Upper lobe of right lung (tissue), 1 donor: Measurements from ENCODE around the gene PPP2R5D. TPM values are rescaled to one million over a fixed set of nuclear protein-coding genes. Genes with fewer than 3 reads are reported as not detected.
A peak's percentile ranks its signal among the peaks of the same experiment; 100 is the strongest.

Experiments
- ATAC-seq: fragments of 200-7000 bp; cut with Tn5 transposase; one replicate; pipeline ENCODE4 v1.9.1; 2020; ENCODE audit warnings: mild to moderate bottlenecking, moderate library complexity
- DNase-seq: peaks from one replicate; pipeline ENCODE4 v3.0.0-alpha.2; 2020
- H3K27ac ChIP-seq: fragments of 200-600 bp; one replicate; pipeline ENCODE4 v1.8.0; 2022
- H3K27me3 ChIP-seq: fragments of 200-600 bp; one replicate; pipeline ENCODE4 v1.8.0; 2022; ENCODE audit warnings: mild to moderate bottlenecking
- H3K36me3 ChIP-seq: fragments of 200-600 bp; one replicate; pipeline ENCODE4 v1.8.0; 2022
- H3K4me1 ChIP-seq: fragments of 200-600 bp; one replicate; pipeline ENCODE4 v1.8.0; 2022
- H3K4me3 ChIP-seq: fragments of 200-600 bp; one replicate; pipeline ENCODE4 v1.8.0; 2022; ENCODE audit warnings: mild to moderate bottlenecking
- H3K9me3 ChIP-seq: fragments of 200-600 bp; one replicate; pipeline ENCODE4 v1.8.0; 2022
- CTCF ChIP-seq: fragments of 200-600 bp; IDR thresholded peaks from one replicate; pipeline ENCODE4 v1.8.0; 2022; ENCODE audit warnings: antibody characterized with exemption
- intact Hi-C: fragments of 100-400 bp; cut with DNase I; formaldehyde crosslinking; loops from one replicate; pipeline ENCODE4 v1.11.0; 2022
- total RNA-seq: library from RNA; stranded (reverse); fragmentation: NEBNext Ultra II Directional; extraction: Animal tissue kit (Norgen Biotek cat#: 25700); gene quantifications from one replicate; pipeline ENCODE4 v1.2.1, GENCODE V29; 2021
- donor health status: DM: no; HTN: yes; CAD: no; lungs with severe emphysema.

PPP2R5D gene
- total RNA-seq, 1 donor from 2014 or later: 24.1 TPM

GRCh38 chr6:43035495-43036194, 51.3 kb downstream of the PPP2R5D start:
- peaks cover 81% of the 10 kb centered on the region for H3K36me3 ChIP-seq
- TF ChIP-seq CTCF: no peak
- H3K9me3 ChIP-seq: no peaks in the 10 kb centered on the region
- intact Hi-C loops: no loop called here
- no peaks in the 10 kb centered on the region for H3K4me1 ChIP-seq
- no peaks in the 10 kb centered on the region for H3K27me3 ChIP-seq
- no peak overlapping the region for H3K4me3 ChIP-seq
- DNase-seq (no peak), ATAC-seq (peak; percentile 5)
- no peak overlapping the region for H3K27ac ChIP-seq

DNA sequence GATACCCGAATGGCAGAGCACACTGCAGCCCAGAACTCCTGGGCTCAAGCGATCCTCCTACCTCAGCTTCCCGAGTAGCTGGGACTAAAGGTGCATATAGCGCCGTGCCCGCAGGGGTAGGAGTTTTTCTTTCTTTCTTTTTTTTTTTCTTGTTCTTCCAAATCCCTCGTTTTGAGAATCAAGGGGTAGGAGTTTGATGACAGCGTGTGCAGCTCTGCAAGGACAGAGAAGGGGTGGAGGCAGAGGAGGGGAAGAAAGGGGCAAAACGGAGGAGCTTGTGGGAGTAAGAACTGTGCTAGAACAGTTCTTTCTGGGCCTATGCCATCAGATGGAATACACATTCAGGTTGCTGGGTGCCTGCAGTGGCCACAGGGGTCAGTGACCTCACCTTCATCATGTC, 52.3 kb downstream of the PPP2R5D start:
- DNase-seq (no peak), ATAC-seq (no peak)
- Histone ChIP-seq H3K27ac (no peak overlapping the region), H3K9me3 (no peaks in the 10 kb centered on the region), H3K4me3 (no peak overlapping the region), H3K4me1 (no peaks in the 10 kb centered on the region), H3K27me3 (no peaks in the 10 kb centered on the region), H3K36me3 (peaks cover 76% of the 10 kb centered on the region)
- intact Hi-C loops: no loop called here
- TF ChIP-seq CTCF: no peak

GRCh38 chr6:43037197-43037596, 52.8 kb downstream of the PPP2R5D start:
- no peak for TF ChIP-seq CTCF
- DNase-seq: no peak
- intact Hi-C loops: no loop called here

GRCh38 chr6:43037706-43038105, 53.3 kb downstream of the PPP2R5D start:
- DNase-seq: no peak
- TF ChIP-seq CTCF: no peak
- Histone ChIP-seq H3K27ac (no peak overlapping the region), H3K9me3 (no peaks in the 10 kb centered on the region), H3K27me3 (no peaks in the 10 kb centered on the region), H3K4me3 (no peak overlapping the region), H3K4me1 (no peaks in the 10 kb centered on the region), H3K36me3 (peaks cover 71% of the 10 kb centered on the region)
- intact Hi-C loops: no loop called here
- ATAC-seq: peak; percentile 18

More at GRCh38 chr6:43037197-43037596, 52.8 kb downstream of the PPP2R5D start:
- Histone ChIP-seq H3K4me1 (no peaks in the 10 kb centered on the region), H3K27me3 (no peaks in the 10 kb centered on the region), H3K9me3 (no peaks in the 10 kb centered on the region), H3K4me3 (no peak overlapping the region), H3K27ac (no peak overlapping the region), H3K36me3 (peaks cover 72% of the 10 kb centered on the region)
- no peak for ATAC-seq

GRCh38 chr6:43038727-43039126, 54.4 kb downstream of the PPP2R5D start:
- ATAC-seq: no peak
- Histone ChIP-seq H3K27me3 (no peaks in the 10 kb centered on the region), H3K4me1 (no peaks in the 10 kb centered on the region), H3K27ac (no peak overlapping the region), H3K9me3 (no peaks in the 10 kb centered on the region), H3K4me3 (no peak overlapping the region), H3K36me3 (peaks cover 76% of the 10 kb centered on the region)
- TF ChIP-seq CTCF: no peak
- DNase-seq: no peak
- intact Hi-C loops: no loop called here
